HL-60 (cell line): ENCODE data around the gene MED9.

ENCODE experiments used
- DNase-seq, 2 experiments: peaks; one replicate each; pipeline ENCODE4 v3.0.0-alpha.2; 2010 to 2020; ENCODE audit warnings: low read depth in 1 of 2, low spot score in 1 of 2
- H3K27ac ChIP-seq: fragments of 250-450 bp; sonication (Bioruptor Pico); replicated peaks from 2 replicates; pipeline ENCODE4 v1.5.1; 2020; ENCODE audit warnings: mild to moderate bottlenecking, moderate library complexity
- H3K27me3 ChIP-seq: fragments of 250-450 bp; sonication (Bioruptor Pico); 2 replicates; pipeline ENCODE4 v1.5.1; 2021; ENCODE audit warnings: mild to moderate bottlenecking, moderate library complexity; ENCODE audit not compliant: insufficient read depth, poor library complexity, severe bottlenecking
- H3K4me3 ChIP-seq: replicated peaks from 2 replicates; pipeline ENCODE4 v1.5.1; 2011; ENCODE audit warnings: mild to moderate bottlenecking, control low read depth, low read length; ENCODE audit not compliant: insufficient read depth
- CTCF ChIP-seq: IDR thresholded peaks from one replicate; pipeline ENCODE4 v1.5.1; 2011; ENCODE audit warnings: low read length, control low read depth, inconsistent platforms; ENCODE audit not compliant: insufficient read depth
- GABPA ChIP-seq: IDR thresholded peaks from 2 replicates; pipeline ENCODE4 v1.6.1; 2012; ENCODE audit warnings: low read depth
- POLR2AphosphoS5 ChIP-seq: IDR thresholded peaks from 2 replicates; pipeline ENCODE4 v1.6.1; 2012; ENCODE audit warnings: low read depth
- REST ChIP-seq: IDR thresholded peaks from 2 replicates; pipeline ENCODE4 v1.6.1; 2012; ENCODE audit warnings: low read depth; ENCODE audit not compliant: insufficient replicate concordance
- SPI1 ChIP-seq: IDR thresholded peaks from 2 replicates; pipeline ENCODE4 v1.6.1; 2012; ENCODE audit warnings: low read depth, mild to moderate bottlenecking, borderline replicate concordance

MED9 gene

GRCh38 chr17:17508646-17509591 is 32.1 kb downstream of the MED9 start:
- TF ChIP-seq SPI1: no peak
- Histone ChIP-seq H3K27me3 (no peaks in the 10 kb centered on the region), H3K4me3 (no peak overlapping the region), H3K27ac (no peak overlapping the region)
- DNase-seq: no peak

GRCh38 chr17:17509601-17510425 is 33.0 kb downstream of the MED9 start:
- DNase-seq: no peak
- H3K27ac ChIP-seq: peak overlapping the region; percentile 38; the same call in 1 of the 2 replicates
- no peaks in the 10 kb centered on the region for H3K27me3 ChIP-seq
- no peak for TF ChIP-seq GABPA
- no peak for TF ChIP-seq POLR2AphosphoS5
- TF ChIP-seq CTCF: no peak
- TF ChIP-seq SPI1: no peak
- no peak for TF ChIP-seq REST
- H3K4me3 ChIP-seq: no peak overlapping the region

GRCh38 chr17:17510456-17511292 is 33.9 kb downstream of the MED9 start:
- Histone ChIP-seq H3K4me3 (no peak overlapping the region), H3K27ac (peak overlapping the region; percentile 38), H3K27me3 (no peaks in the 10 kb centered on the region)
- TF ChIP-seq REST (no peak), CTCF (no peak), POLR2AphosphoS5 (no peak), SPI1 (no peak)
- no peak for DNase-seq
